ENCODE measurements around the gene ELAVL2.

Gene ELAVL2

DNA sequence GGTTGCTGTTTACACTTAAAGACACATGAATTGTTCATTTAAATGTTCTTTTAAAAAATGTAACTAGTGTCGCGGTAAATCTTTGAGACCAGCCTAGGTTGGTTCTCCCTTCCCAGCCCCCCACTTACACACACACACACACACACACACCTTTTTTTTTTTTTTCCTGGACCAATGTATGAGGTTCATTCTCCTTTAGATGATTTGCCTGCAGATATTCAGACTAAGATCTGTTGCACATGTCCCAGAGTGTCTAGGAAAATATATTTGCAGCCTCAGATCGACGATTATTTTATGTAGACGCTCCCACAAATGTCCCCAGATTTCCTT is 4.4 kb upstream of the ELAVL2 start:
- Histone ChIP-seq H3K27me3 (ENCODE audit: control insufficient read depth, insufficient read depth, low read length) (peaks cover 78% of the 10 kb centered on the region), H3K9me3 (ENCODE audit: control insufficient read depth, insufficient read depth, low read depth, low read length) (no peaks in the 10 kb centered on the region), H3K27ac (ENCODE audit: low read depth, low read length) (no peak overlapping the region), H3K4me1 (ENCODE audit: control insufficient read depth, insufficient read depth, low read length) (peaks cover 13% of the 10 kb centered on the region), H3K9ac (ENCODE audit: low read length) (no peak overlapping the region), H3K4me3 (ENCODE audit: low read depth, low read length) (peak overlapping the region; percentile 60), H3K36me3 (ENCODE audit: control insufficient read depth, insufficient read depth, low read length) (no peaks in the 10 kb centered on the region)

DNA sequence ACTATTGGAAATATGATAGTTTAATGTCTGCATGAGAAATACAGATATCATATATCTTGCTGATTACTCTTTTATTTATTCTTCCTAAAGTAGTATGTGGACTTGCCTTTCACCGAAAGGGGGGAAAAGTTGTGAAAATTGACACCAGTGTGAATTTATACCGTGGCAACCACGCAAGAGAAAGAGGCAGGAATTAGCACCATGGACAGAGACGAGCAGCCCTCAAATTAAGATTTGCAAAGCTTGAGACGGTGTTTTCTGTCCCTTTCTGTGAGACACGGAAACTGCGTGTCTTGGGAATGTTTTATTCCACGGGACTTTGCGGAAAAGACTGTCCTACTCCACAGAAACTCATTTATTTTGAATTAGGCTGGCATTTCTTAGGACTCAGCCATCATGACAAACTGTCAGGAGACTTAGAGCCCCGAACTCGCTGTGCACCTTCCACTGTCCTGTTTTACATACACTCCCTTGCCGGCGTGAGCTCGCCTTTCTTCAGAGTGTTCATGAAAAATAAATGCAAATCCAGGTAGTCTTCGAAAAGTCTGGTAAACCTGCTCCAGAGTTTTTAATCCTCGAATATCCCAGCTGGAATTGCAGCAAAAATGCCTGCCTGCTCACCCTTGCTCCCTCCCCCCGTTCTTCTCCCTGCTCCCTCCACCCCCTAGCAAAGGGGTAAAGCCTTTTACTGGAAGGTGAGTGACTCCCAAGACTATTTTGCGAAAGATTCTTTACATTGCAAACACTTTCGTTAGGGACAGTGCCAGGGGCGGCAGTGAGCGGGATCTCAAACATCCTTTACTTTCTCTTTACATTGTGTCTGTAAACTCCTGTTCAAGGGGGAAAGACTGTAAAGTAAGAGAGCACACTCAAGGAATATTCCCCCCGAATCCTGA is 3.8 kb upstream of the ELAVL2 start:
- Histone ChIP-seq H3K27me3 (ENCODE audit: control insufficient read depth, insufficient read depth, low read length) (peaks cover 84% of the 10 kb centered on the region), H3K9me3 (ENCODE audit: control insufficient read depth, insufficient read depth, low read depth, low read length) (no peaks in the 10 kb centered on the region), H3K27ac (ENCODE audit: low read depth, low read length) (no peak overlapping the region), H3K36me3 (ENCODE audit: control insufficient read depth, insufficient read depth, low read length) (no peaks in the 10 kb centered on the region), H3K9ac (ENCODE audit: low read length) (no peak overlapping the region), H3K4me1 (ENCODE audit: control insufficient read depth, insufficient read depth, low read length) (peaks cover 13% of the 10 kb centered on the region), H3K4me3 (ENCODE audit: low read depth, low read length) (peak overlapping the region; percentile 60)

DNA sequence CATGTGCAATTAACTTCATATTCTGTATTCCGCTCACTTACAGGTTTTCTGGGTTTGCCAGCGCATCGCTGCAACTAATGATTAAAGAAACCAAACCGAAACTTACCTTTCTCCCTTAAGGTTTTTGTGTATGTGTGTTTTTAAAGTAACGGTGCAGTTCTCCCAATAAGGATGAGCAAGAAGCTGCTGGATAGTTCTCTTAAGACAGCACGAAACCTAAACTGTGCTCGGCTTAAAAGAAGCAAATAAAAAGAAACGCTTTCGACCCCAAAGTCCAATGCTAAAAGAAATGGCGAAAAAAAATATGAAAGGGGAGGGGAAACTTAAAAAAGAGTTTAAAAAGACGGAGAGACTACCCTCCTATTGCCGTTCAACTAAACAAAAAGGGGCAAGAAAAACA is 340 bp downstream of the ELAVL2 start:
- Histone ChIP-seq H3K9me3 (ENCODE audit: control insufficient read depth, insufficient read depth, low read depth, low read length) (no peaks in the 10 kb centered on the region), H3K4me3 (ENCODE audit: low read depth, low read length) (peak overlapping the region; percentile 75), H3K4me1 (ENCODE audit: control insufficient read depth, insufficient read depth, low read length) (peaks cover 18% of the 10 kb centered on the region), H3K27ac (ENCODE audit: low read depth, low read length) (no peak overlapping the region), H3K36me3 (ENCODE audit: control insufficient read depth, insufficient read depth, low read length) (no peaks in the 10 kb centered on the region), H3K27me3 (ENCODE audit: control insufficient read depth, insufficient read depth, low read length) (peaks cover 92% of the 10 kb centered on the region), H3K9ac (ENCODE audit: low read length) (no peak overlapping the region)

DNA sequence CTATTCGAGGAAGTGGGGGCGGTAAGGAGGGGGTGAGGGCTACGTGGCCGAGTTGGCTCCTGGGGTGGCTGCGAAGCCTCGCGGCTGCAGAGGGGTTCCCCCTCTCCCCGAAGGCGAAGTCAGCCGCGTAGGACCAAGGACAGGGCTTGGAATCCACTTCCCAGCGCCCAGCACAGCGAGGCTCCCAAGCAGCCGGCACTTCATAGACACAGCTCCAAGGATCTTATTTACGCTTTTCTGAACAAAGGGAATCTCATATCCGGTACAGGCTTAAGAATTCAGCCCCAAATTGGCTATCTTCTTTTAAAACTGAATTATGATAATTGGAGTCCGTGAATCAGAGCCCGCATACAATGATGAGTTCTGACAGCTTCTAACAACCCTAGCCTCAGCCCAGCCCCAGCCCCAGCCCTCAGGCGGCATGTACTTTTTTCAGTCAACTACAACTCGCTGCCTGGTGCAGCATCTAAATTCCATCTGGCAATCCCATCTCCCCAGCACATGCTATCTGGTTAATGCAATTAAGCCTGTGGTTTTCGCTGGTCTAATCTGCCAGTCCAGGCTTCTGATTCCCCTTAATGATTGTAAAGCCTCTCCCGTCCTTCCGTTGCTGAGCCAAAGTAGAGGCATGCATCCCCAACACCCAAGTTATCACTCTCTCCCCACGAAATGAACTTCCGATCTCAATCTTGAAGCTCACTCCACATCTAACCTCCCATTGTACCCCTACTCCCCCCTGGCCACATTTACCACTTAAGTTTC is 1.0 kb downstream of the ELAVL2 start:
- Histone ChIP-seq H3K27ac (ENCODE audit: low read depth, low read length) (no peak overlapping the region), H3K9me3 (ENCODE audit: control insufficient read depth, insufficient read depth, low read depth, low read length) (no peaks in the 10 kb centered on the region), H3K9ac (ENCODE audit: low read length) (no peak overlapping the region), H3K4me1 (ENCODE audit: control insufficient read depth, insufficient read depth, low read length) (peaks cover 14% of the 10 kb centered on the region), H3K27me3 (ENCODE audit: control insufficient read depth, insufficient read depth, low read length) (peaks cover 92% of the 10 kb centered on the region), H3K4me3 (ENCODE audit: low read depth, low read length) (peak overlapping the region; percentile 75), H3K36me3 (ENCODE audit: control insufficient read depth, insufficient read depth, low read length) (no peaks in the 10 kb centered on the region)

DNA sequence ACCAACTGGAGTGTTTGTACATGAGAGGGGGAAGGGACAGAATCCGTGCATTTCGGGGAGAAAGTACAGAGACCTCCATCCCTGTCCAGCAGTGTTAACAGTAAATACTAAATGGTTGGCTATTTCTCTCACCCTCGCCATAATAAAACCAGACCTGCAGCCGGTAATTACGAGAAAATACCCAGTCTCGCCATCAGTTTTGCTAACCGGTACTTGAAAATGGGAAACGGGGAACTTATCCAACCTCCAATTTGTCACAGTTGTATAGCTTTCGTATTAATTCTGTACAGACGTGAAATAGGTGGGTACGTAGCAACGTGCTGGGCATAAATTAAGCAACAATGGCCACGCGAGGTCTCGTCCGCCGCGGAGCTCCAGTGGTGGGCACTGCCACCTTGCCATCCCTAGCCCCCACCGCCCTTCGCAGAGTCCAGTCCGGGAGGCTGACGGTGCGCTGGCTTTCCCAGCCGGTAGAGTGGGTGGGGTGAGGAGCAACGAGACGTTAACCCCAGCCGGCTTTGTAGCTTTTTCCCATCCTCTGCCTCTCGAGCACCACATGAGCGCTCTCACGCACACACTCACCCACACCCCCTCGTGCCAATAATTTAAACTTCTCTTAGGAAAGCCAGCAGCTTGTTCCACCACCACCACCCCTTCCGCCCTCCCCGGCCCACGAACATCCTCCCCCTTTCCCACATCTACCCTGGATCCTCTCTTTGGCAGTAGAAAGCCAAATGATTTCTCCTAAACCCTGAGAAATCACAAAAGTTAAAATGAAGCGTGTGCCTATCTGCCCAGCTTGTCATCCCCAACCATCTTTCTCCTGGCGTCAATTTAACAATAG is 1.8 kb downstream of the ELAVL2 start:
- Histone ChIP-seq H3K27ac (ENCODE audit: low read depth, low read length) (no peak overlapping the region), H3K4me1 (ENCODE audit: control insufficient read depth, insufficient read depth, low read length) (peaks cover 22% of the 10 kb centered on the region), H3K4me3 (ENCODE audit: low read depth, low read length) (peak overlapping the region; percentile 75), H3K9ac (ENCODE audit: low read length) (no peak overlapping the region), H3K27me3 (ENCODE audit: control insufficient read depth, insufficient read depth, low read length) (peaks cover 92% of the 10 kb centered on the region), H3K36me3 (ENCODE audit: control insufficient read depth, insufficient read depth, low read length) (no peaks in the 10 kb centered on the region), H3K9me3 (ENCODE audit: control insufficient read depth, insufficient read depth, low read depth, low read length) (no peaks in the 10 kb centered on the region)

DNA sequence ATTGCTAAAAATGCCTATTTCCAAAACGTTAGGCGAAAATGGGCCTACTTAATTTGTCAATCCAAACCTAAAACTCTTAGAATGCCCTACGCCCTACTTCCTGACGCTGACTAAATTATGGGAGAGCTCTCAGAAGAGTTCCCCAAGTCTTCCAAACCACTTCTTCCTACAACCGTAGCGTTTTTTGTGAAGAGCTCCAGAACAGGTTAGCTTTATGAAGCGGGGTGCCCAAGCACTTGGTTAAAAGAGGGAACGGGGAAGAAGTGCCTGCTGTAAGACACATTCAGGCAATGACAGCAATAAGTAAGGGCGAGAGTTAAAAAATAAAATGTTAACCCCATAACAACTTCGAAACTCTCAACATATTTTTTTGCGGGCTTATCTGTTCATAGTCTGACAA is 2.8 kb downstream of the ELAVL2 start:
- no peak overlapping the region for H3K27ac ChIP-seq (ENCODE audit: low read depth, low read length)
- H3K9me3 ChIP-seq (ENCODE audit: control insufficient read depth, insufficient read depth, low read depth, low read length) = no peaks in the 10 kb centered on the region
- H3K4me3 ChIP-seq (ENCODE audit: low read depth, low read length) = peak overlapping the region; percentile 84
- H3K27me3 ChIP-seq (ENCODE audit: control insufficient read depth, insufficient read depth, low read length) = peaks cover 93% of the 10 kb centered on the region
- H3K4me1 ChIP-seq (ENCODE audit: control insufficient read depth, insufficient read depth, low read length) = peaks cover 26% of the 10 kb centered on the region
- no peaks in the 10 kb centered on the region for H3K36me3 ChIP-seq (ENCODE audit: control insufficient read depth, insufficient read depth, low read length)
- H3K9ac ChIP-seq (ENCODE audit: low read length) = no peak overlapping the region

DNA sequence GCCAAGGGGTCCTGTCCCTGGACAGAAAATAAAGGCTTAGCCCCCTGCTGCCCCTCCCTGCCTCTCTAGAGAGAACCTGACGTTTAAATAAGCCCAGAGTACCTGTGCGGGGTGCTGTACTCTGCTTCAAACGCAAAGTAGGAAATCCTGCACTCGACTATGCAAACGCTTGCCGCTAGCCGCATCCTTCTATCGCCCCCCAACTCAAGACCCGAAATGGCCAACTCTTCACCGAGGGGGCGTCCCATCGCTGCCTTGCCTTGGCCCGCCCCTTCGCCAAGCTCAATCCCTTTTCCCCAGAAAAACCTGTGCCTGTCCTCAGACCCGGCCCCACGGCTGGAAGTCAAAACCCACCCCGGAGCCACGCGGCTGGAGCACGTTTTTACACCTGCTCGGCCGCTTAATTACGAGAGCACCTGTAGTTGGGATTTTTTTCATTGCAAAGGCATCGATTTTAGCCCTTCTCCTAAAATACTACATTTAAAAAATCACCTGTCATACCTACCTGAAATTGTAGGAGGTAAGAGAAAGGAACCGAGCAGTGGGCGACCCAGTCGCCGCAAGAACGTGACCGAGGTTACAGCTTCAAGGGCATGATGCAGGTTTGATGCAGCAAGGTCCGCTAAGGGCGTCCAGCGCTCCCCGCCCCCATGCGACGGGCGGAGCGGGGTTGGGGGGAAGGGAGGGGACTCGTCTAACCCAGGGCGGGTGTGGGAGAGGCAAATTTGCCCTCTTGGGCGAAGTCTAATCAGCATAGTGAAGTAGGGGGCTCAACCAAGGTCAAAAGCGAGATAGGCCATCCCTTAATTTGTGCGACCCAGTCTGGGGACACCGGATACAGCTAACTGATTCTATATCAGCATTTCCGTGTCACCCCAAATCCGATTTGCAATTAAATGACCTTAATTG is 3.5 kb downstream of the ELAVL2 start:
- peak overlapping the region; percentile 84 for H3K4me3 ChIP-seq (ENCODE audit: low read depth, low read length)
- no peak overlapping the region for H3K9ac ChIP-seq (ENCODE audit: low read length)

DNA sequence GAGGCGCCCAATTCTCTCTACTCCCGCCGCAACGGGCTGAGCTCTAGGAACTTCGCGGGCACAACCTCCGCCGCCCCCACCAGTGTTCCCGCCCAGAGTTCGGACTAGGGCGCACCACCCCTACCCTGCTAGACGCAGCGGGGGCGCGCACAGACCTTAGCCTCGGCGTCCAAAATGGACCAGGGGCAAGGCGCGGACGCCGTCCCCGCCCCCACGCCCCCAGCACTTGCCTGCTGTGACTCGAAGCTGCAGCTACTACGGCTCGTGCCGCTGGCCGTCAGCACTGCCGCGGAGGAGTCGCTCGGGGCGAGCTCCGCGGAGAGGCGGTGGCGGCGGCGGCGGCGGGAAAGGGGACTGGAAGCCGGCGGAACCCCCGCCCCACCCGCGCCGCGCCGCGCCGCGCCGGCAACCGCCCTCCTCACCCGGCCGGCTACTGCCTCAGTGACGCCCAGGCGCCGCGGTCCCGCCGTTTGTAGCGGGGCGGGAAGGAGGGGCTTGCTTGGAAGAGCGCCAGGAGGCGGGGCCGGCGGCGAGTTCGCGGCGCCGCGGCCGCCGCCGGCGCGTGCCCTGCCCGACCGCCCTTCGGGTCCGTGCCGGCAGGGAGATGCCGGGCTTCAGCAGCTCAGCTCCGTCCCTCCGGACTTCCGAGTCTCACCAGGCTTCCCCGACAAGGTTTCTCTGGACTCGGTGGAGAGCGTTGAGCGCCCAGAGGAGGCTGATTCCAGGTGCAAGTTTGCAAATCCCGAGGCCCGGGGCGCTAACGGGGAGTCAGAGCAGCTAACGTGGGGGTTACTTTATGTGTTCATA is 4.5 kb downstream of the ELAVL2 start:
- peaks cover 31% of the 10 kb centered on the region for H3K4me1 ChIP-seq (ENCODE audit: control insufficient read depth, insufficient read depth, low read length)
- no peaks in the 10 kb centered on the region for H3K36me3 ChIP-seq (ENCODE audit: control insufficient read depth, insufficient read depth, low read length)
- no peak overlapping the region for H3K27ac ChIP-seq (ENCODE audit: low read depth, low read length)
- H3K9ac ChIP-seq (ENCODE audit: low read length) = peak overlapping the region; percentile 58
- H3K4me3 ChIP-seq (ENCODE audit: low read depth, low read length) = peak overlapping the region; percentile 84
- no peaks in the 10 kb centered on the region for H3K9me3 ChIP-seq (ENCODE audit: control insufficient read depth, insufficient read depth, low read depth, low read length)
- H3K27me3 ChIP-seq (ENCODE audit: control insufficient read depth, insufficient read depth, low read length) = peaks cover 76% of the 10 kb centered on the region

More for the DNA sequence above, 3.5 kb downstream of the ELAVL2 start:
- H3K27me3 ChIP-seq (ENCODE audit: control insufficient read depth, insufficient read depth, low read length) = peaks cover 85% of the 10 kb centered on the region
- H3K4me1 ChIP-seq (ENCODE audit: control insufficient read depth, insufficient read depth, low read length) = peaks cover 27% of the 10 kb centered on the region
- H3K27ac ChIP-seq (ENCODE audit: low read depth, low read length) = no peak overlapping the region
- no peaks in the 10 kb centered on the region for H3K36me3 ChIP-seq (ENCODE audit: control insufficient read depth, insufficient read depth, low read length)
- no peaks in the 10 kb centered on the region for H3K9me3 ChIP-seq (ENCODE audit: control insufficient read depth, insufficient read depth, low read depth, low read length)

DNA sequence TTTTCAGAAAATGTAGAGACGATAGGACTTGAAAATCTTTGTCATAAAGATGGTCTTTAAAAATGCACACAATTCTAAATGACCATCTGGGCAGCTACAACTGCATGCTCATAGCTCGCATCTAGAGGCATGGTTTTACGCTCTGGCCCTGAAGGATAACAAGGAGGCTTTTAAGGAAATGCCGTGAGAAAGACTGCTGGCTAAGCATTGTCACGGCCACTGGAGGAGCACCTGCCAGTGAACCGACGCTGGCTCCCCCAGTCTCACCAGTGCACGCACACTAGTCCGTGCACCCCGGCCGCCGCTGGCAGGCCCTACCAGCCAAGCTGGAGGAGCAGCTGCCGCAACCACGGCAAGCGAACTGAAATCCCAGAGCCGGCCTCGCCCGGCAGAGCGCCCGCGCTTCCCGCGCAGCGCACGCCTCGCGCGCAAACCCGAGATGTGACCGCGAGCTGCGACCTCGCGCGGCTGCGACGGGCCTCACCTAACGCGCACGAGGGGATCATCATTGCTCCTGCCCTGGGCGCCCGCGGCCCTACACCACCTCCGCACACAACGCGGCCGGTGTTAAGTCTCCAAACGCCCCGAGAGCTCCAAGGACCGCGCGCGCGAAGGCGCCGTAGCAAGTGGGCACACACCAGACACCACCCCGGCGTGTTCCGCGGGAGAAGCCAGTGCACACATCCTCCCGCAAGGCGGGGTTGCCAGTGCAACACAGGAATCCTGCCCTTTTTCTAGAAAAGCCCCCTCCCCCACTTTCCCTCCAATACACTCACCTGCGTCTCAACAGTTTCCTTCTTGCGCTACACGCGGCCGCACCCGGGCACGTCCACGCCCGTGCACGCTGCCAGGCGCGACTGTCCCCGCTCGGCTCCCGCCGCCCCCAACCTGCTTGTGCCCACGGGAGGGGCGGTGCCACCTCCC is 5.3 kb downstream of the ELAVL2 start:
- peak overlapping the region; percentile 58 for H3K9ac ChIP-seq (ENCODE audit: low read length)
- peaks cover 70% of the 10 kb centered on the region for H3K27me3 ChIP-seq (ENCODE audit: control insufficient read depth, insufficient read depth, low read length)
- no peaks in the 10 kb centered on the region for H3K9me3 ChIP-seq (ENCODE audit: control insufficient read depth, insufficient read depth, low read depth, low read length)
- H3K4me3 ChIP-seq (ENCODE audit: low read depth, low read length) = peak overlapping the region; percentile 84
- H3K36me3 ChIP-seq (ENCODE audit: control insufficient read depth, insufficient read depth, low read length) = no peaks in the 10 kb centered on the region
- H3K27ac ChIP-seq (ENCODE audit: low read depth, low read length) = no peak overlapping the region
- H3K4me1 ChIP-seq (ENCODE audit: control insufficient read depth, insufficient read depth, low read length) = peaks cover 34% of the 10 kb centered on the region

All from HUES6 (cell line).